Coronary artery (tissue), 2 donors: ENCODE measurements around the gene DSN1.

Experiments
- DNase-seq: peaks from one replicate; pipeline ENCODE4 v3.0.0-alpha.2; 2017; ENCODE audit warnings: low spot score
- H3K27ac ChIP-seq, 2 donors: fragments of 200-600 bp; sonication (generic); one replicate each; pipeline ENCODE4 v1.5.1; 2016 to 2019
- H3K4me3 ChIP-seq: fragments of 200-600 bp; sonication (generic); 2 replicates; pipeline ENCODE4 v1.5.1; 2016; ENCODE audit warnings: mild to moderate bottlenecking, moderate library complexity
- TF ChIP-seq, protein P1 (sequence below): fragments of 200-600 bp; sonication (generic); IDR thresholded peaks from one replicate; pipeline ENCODE4 v1.5.1; 2019; ENCODE audit warnings: antibody characterized with exemption

The DSN1 gene

DNA sequence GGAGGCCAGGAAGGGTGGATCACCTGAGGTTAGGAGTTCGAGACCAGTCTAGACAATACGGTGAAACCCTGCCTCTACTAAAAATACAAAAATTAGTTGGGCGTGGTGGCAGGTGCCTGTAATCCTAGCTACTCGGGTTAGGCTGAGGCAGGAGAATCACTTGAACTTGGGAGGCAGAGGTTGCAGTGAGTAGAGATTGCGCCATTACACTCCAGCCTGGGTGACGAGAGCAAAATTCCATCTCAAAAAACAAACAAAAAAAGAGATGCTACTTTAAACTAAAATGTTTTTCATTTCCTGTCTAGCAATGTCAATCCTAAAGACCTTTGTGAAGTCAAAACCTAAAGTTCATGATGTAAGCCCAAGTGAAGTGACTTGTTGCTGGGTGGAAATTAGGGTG, 12.9 kb downstream of the DSN1 start:
- TF ChIP-seq, protein P1, sequence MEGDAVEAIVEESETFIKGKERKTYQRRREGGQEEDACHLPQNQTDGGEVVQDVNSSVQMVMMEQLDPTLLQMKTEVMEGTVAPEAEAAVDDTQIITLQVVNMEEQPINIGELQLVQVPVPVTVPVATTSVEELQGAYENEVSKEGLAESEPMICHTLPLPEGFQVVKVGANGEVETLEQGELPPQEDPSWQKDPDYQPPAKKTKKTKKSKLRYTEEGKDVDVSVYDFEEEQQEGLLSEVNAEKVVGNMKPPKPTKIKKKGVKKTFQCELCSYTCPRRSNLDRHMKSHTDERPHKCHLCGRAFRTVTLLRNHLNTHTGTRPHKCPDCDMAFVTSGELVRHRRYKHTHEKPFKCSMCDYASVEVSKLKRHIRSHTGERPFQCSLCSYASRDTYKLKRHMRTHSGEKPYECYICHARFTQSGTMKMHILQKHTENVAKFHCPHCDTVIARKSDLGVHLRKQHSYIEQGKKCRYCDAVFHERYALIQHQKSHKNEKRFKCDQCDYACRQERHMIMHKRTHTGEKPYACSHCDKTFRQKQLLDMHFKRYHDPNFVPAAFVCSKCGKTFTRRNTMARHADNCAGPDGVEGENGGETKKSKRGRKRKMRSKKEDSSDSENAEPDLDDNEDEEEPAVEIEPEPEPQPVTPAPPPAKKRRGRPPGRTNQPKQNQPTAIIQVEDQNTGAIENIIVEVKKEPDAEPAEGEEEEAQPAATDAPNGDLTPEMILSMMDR = no peak
- no peak overlapping the region for H3K4me3 ChIP-seq
- no peak overlapping the region for H3K27ac ChIP-seq
- DNase-seq = no peak

DNA sequence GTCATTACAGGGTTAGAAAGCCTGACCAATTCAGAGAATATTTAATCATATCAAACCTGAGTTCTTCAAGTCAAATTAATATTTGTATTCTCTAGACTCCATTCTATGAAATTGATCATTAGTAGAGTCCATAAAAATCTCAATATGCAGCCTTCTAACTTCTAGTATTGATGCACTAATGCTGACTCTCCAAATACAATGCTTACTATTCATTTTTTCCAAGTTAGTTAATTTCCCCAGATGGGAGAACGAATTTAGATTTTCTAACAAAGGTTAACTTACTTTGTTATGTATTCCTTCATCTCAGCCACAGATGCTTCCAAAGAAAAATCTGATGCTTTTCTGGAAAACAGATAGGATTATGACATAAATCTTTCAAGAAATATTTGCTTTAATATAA, 15.3 kb downstream of the DSN1 start:
- TF ChIP-seq, protein P1 = no peak
- Histone ChIP-seq H3K27ac (peak overlapping the region in 1 of 2 donors; percentile 74), H3K4me3 (no peak overlapping the region)
- DNase-seq = no peak

DNA sequence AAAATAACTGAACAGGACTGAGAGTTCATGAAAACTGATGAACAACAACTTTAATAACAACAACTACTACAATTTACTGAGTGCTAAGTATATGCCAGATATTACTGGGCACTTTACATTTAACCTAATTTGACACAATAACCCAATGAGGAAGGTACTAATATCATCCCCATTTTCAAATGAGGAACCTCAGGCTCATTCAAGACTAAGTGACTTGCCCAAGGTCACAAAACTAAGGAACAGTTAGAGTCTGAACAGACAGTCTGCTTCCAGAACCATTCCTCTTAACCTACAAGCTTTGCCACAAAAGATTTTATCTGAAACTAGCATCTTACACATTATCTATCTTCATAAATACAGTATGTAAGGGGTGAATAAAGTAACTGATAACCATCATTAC, 17.1 kb downstream of the DSN1 start:
- H3K27ac ChIP-seq = peak overlapping the region in 1 of 2 donors; percentile 74
- TF ChIP-seq, protein P1 = no peak
- H3K4me3 ChIP-seq = no peak overlapping the region
- no peak for DNase-seq

DNA sequence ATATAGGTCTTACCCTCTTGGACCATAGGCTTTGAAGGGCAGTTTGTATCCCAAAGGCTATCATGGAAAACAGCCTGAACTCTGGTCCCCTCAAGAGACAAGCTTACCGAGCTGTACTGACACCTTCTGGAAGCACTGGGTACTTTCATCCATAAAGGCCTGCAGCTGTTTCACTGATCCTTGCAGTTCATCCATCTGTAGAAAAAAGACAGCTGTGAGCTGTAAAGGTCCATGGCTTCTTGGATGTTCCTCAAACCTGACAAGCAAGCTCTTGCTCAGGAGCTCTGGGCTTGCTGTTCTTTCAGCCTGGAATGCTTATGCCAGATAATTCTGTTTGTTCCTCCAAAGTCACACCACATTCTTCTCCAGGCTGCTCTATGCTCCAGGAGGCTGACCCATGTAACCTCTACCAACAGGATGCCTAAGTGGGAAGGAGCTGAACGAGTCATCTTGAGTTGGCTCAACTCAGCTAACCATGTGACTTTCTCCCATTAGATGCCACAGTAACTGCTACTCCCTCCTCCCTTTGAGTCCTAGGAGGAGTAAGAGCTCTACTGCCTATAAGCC, 18.8 kb downstream of the DSN1 start:
- DNase-seq = no peak
- TF ChIP-seq, protein P1 = peak; percentile 70
- no peak overlapping the region for H3K27ac ChIP-seq
- no peak overlapping the region for H3K4me3 ChIP-seq

DNA sequence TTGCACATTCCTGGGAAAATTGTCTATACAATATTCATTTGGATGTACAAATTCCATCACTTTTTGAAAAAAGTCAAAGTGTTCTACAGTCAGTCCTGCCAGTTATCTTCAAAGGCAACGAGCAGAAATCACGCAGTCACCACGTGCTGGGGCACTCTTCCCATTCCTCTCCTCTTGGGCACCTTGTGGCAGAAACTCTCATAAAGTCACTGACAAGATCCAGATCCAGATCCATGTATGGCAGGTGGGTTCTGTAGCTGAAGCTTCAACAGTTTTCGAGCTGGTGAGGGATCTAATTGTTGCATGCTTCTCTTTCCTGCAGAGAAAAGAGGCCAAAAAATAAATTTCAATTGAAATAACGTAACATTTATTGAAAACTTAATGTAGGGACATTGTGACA, 21.0 kb downstream of the DSN1 start:
- TF ChIP-seq, protein P1 = no peak
- Histone ChIP-seq H3K27ac (no peak overlapping the region), H3K4me3 (no peak overlapping the region)
- no peak for DNase-seq

DNA sequence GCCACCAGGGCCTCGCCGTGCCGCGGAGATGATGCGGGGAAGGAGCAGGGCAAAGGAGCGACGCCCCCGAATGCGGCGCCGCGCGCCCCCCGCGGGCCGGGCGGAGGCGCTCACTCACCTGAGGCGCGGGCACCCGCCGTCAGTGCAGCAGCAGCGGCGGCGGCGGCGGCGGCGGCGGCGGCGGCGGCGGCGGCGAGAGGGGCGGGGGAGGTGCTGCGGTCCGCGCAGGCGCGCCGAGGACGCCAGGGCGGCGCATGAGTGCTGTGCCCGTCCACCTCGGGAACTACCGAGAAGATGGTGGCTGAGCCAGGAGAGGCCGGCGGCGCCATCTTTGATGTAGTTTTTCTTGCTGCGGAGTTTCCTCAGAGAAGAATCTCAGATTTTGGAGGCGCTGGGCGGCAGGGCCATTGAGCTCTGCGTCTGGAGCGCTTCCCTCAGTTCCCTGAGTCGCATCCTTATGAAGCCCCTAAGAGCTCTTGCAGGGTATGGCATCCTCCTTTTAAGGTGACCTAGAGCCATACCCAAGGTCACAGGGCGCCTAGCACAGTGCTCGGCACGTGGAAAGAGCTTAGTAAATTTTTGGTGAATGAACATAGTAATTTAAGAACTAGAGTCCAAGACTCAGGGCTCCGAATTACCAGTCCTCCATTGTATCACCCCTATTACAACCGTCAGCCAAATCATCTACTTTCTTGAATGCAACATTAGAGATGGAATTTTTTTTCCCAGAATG, 27.5 kb downstream of the DSN1 start, which contains the start of gene NDRG3:
Gene NDRG3, minus strand, starts transcription at position 164 of the 733 bp plus-strand sequence. CDS start 24,355 bp downstream, outside the sequence.
- Histone ChIP-seq H3K27ac (peak within 1 kb of the TSS; percentile 81 to 88), H3K4me3 (peak within 1 kb of the TSS; percentile 84)
- TF ChIP-seq, protein P1 = no peak
- peak; percentile 93 for DNase-seq
